ENCODE data around the gene PCDH10.
A peak's percentile ranks its signal among the peaks of the same experiment; 100 is the strongest.

Gene PCDH10

DNA sequence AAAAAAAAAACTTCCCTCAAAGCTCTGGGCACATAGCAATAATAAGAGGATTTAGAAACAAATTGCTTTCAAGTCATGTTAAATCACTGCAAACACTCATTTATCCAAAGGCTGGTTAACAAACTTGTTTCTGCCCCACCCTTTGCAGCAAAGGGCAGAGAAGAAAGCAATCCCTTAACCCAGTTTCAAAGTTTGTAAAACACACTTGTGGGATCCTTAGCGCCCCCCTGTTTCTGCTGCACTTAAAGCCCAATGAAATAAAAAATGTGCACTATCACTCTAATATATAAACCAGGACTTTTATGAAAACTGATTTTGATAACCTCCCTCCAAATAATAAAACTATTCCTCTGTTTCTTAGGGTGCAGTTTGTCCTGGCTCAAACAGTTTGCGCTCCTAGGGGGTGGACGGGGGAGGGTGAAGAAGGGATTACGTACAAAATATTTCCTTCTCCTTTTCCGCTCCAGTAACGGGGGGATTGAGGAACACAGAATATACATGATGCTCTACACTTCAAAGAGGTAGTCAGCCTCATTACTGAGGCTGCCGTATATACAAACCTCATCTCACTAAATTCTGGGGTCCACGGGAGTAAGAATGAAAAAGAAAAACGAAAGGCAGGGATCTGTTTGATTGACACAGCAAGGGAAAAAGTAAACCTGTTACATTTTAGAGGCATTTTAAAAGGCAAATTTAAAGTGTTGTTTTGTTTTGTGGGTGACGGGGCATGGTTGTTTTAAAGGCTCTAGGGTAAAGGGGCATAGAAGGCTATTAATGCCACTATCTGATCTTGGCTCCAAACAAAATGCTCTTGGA is 3.1 kb upstream of the PCDH10 start:
- no peak overlapping the region for H3K4me3 ChIP-seq (ENCODE audit: low read length)
- no peak for DNase-seq (ENCODE audit: low read depth)
- TF ChIP-seq, protein P1, sequence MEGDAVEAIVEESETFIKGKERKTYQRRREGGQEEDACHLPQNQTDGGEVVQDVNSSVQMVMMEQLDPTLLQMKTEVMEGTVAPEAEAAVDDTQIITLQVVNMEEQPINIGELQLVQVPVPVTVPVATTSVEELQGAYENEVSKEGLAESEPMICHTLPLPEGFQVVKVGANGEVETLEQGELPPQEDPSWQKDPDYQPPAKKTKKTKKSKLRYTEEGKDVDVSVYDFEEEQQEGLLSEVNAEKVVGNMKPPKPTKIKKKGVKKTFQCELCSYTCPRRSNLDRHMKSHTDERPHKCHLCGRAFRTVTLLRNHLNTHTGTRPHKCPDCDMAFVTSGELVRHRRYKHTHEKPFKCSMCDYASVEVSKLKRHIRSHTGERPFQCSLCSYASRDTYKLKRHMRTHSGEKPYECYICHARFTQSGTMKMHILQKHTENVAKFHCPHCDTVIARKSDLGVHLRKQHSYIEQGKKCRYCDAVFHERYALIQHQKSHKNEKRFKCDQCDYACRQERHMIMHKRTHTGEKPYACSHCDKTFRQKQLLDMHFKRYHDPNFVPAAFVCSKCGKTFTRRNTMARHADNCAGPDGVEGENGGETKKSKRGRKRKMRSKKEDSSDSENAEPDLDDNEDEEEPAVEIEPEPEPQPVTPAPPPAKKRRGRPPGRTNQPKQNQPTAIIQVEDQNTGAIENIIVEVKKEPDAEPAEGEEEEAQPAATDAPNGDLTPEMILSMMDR (IDR thresholded peaks at IDR 0.05; ENCODE audit: insufficient read depth, low read depth, low read length, missing control alignments), result no peak

DNA sequence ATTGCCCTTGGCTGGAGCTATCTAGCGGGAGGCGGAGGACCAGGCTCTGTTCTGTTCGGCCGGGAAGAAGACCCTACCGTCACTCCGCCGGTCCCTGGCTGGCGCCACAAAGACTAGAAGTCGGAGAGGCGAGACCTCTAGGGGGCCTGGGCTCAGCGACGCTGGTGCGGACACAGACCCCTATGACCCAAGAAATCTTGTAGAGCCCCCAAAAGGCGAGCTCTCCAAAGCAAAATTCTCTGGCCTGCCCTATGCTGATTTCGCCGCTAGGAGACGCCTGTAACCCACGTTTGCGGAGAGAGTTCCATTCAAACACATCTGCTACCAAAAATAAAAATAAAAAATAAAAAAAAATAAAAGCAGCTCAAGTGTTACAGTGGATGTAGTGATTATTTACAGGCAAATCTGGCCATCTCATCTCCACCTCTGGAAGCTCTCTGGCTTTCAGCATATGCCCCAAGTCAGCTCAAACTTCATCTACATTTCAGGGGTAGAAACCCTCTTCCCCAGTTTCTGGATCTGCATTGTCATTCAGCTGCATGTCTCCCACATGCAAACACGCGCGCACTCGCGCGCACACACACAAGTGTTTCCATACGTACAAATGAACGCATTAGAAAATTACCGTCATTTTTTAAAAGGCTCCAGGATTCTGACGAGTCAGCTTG is 2.4 kb upstream of the PCDH10 start:
- TF ChIP-seq, protein P1 (IDR thresholded peaks at IDR 0.05; ENCODE audit: insufficient read depth, low read depth, low read length, missing control alignments), result peak; percentile 97
- H3K4me3 ChIP-seq (ENCODE audit: low read length), result peak overlapping the region; percentile 31
- DNase-seq (ENCODE audit: low read depth), result peak; percentile 54

DNA sequence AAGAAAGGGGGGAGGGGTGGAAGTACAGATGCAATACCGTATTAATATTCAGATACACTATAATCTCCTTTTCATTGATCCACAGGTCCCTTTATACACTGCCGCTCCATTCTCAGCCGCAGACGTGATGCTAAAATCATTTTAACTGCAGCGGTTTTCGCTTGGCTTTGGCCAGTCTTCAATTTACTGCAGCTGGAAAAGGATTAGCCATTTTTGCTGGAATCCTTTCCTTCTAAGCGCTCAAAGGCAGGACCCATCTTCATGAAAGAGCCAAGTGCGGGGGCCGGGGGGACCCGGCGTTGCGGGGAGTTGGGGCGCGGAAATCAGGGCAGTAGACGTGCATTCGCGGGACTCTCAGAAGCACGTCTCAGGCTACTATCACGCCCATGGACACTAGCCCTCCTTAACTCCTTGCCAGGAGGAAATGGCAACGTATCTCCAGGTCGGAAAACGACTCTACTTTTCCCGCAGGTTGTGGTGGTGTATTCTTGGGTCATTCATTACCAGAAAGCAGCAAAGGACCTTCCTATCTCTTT is 1.7 kb upstream of the PCDH10 start:
- TF ChIP-seq, protein P1 (IDR thresholded peaks at IDR 0.05; ENCODE audit: insufficient read depth, low read depth, low read length, missing control alignments), result no peak
- DNase-seq (ENCODE audit: low read depth), result peak; percentile 10
- H3K4me3 ChIP-seq (ENCODE audit: low read length), result peak overlapping the region; percentile 31

DNA sequence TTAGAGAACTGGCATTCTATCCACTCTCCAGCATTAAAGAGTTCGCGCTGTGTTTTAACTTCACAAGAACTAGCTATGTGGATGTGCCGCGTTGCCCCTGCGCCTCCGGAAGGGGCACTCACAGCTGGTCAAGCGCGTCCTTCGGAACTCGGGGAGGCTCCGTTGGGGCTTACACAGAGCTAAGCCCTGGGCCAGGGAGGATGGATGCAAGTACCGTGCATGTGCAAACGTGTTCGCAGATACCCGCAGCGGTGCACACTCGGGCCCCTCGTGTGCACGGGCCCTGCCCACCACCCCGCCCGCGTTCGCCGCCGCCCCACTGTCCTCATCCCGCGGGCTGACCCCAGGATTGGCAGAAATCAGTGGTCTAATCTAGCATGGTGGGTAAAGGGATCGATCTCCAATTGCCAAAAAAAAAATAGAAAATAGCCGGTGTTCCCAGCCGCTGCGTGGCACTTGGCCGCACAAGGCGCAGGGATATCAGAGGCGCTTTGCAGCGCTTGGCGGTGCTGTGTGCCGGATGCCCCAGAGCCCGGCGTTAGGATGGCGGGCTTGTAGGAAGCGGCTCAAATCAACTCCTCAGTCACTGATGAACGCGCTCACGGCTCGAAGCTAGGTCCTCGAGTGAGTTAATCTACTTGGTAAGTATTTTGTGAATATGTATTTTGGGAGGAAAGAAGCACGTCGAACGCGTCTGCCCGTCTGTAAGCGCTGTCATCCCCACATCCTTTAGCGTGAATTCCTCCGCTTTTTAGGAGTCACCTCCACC is 989 bp upstream of the PCDH10 start:
- TF ChIP-seq, protein P1 (IDR thresholded peaks at IDR 0.05; ENCODE audit: insufficient read depth, low read depth, low read length, missing control alignments), result no peak
- DNase-seq (ENCODE audit: low read depth), result peak; percentile 50
- H3K4me3 ChIP-seq (ENCODE audit: low read length), result peak overlapping the region; percentile 49

DNA sequence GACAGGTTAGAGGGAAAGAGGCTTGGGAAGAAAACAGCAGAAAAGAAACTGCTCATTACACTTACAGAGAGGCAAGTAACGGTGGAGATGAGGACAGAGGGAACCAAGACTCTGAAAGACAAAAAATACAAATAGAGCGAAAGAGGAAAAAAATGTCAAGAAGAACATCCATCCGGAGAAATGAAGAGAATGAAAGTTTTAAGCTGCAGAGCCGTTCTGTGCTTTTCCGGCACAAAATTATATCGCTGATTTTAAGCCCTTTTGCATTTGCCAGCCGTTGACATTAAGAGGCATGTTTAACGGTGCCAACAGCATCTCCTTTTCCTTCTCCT is 236 bp downstream of the PCDH10 start:
- TF ChIP-seq, protein P1 (IDR thresholded peaks at IDR 0.05; ENCODE audit: insufficient read depth, low read depth, low read length, missing control alignments), result no peak
- H3K4me3 ChIP-seq (ENCODE audit: low read length), result peak overlapping the region; percentile 52
- no peak for DNase-seq (ENCODE audit: low read depth)

DNA sequence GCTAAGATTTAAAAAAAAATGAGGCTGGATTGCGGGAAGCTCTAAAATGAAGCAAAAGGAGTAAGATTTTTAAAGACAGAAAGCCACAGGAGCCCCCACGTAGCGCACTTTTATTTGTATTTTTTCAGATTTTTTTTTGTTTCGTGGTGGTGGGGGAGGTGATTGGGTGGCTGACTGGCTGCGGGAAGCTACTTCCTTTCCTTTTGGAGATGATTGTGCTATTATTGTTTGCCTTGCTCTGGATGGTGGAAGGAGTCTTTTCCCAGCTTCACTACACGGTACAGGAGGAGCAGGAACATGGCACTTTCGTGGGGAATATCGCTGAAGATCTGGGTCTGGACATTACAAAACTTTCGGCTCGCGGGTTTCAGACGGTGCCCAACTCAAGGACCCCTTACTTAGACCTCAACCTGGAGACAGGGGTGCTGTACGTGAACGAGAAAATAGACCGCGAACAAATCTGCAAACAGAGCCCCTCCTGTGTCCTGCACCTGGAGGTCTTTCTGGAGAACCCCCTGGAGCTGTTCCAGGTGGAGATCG is 908 bp downstream of the PCDH10 start:
- no peak for DNase-seq (ENCODE audit: low read depth)
- H3K4me3 ChIP-seq (ENCODE audit: low read length), result no peak overlapping the region
- TF ChIP-seq, protein P1 (IDR thresholded peaks at IDR 0.05; ENCODE audit: insufficient read depth, low read depth, low read length, missing control alignments), result no peak
